H1 (cell line): ENCODE results near the gene BROX.

Experiments
- CTCF ChIP-seq, 3 experiments: IDR thresholded peaks; 1 replicate in 2 of 3; 2 replicates in 1 of 3; pipeline versions ENCODE4 v1.5.1 to v1.6.1; 2011; ENCODE audit warnings: low read length in 3 of 3, mild to moderate bottlenecking in 3 of 3, inconsistent platforms in 2 of 3, low read depth in 1 of 3, moderate library complexity in 1 of 3; ENCODE audit not compliant: insufficient read depth in 1 of 3; ENCODE audit errors: control extremely low read depth in 1 of 3
- EP300 ChIP-seq, 2 experiments: IDR thresholded peaks; 1 replicate in 1 of 2; 2 replicates in 1 of 2; pipeline ENCODE4 v1.6.1; 2011 to 2012; ENCODE audit warnings: low read depth in 2 of 2, low read length in 2 of 2, mild to moderate bottlenecking in 2 of 2, borderline replicate concordance in 1 of 2, inconsistent platforms in 1 of 2, moderate library complexity in 1 of 2
- POLR2A ChIP-seq, 2 experiments: IDR thresholded peaks; 1 replicate in 1 of 2; 2 replicates in 1 of 2; pipeline ENCODE4 v1.6.1; 2011; ENCODE audit warnings: low read depth in 2 of 2, low read length in 2 of 2, mild to moderate bottlenecking in 2 of 2; ENCODE audit errors: control extremely low read depth in 1 of 2
- SP2 ChIP-seq: IDR thresholded peaks from 2 replicates; pipeline ENCODE4 v1.6.1; 2012; ENCODE audit warnings: mild to moderate bottlenecking, low read length, inconsistent platforms
- TEAD4 ChIP-seq: IDR thresholded peaks from 2 replicates; pipeline ENCODE4 v1.6.1; 2012; ENCODE audit warnings: low read depth, low read length, inconsistent platforms, mixed read lengths

GRCh38 chr1:222784371-222784770 is 72.0 kb downstream of the BROX start:
- TF ChIP-seq EP300 (IDR thresholded peaks at IDR 0.05; ENCODE audit: borderline replicate concordance in 1 of 2, low read depth in 2 of 2, low read length in 2 of 2) (no peak), CTCF (IDR thresholded peaks at IDR 0.05; ENCODE audit: control extremely low read depth in 1 of 3, insufficient read depth in 1 of 3, low read depth in 1 of 3, low read length in 3 of 3) (no peak), SP2 (no peak), TEAD4 (no peak), POLR2A (IDR thresholded peaks at IDR 0.05; ENCODE audit: control extremely low read depth in 1 of 2, low read depth in 2 of 2, low read length in 2 of 2) (no peak)
